Gastroesophageal sphincter (tissue), 3 donors: ENCODE data around the gene FBXW5.

Experiments used
- EP300 ChIP-seq: sonication (generic); formaldehyde crosslinking; IDR thresholded peaks from one replicate; pipeline ENCODE4 v1.6.1; 2017; ENCODE audit warnings: antibody characterized with exemption, mild to moderate bottlenecking
- POLR2A ChIP-seq, 2 donors: fragments of 450-650 bp; IDR thresholded peaks; one replicate each; pipeline ENCODE4 v1.6.1; 2017; ENCODE audit warnings: antibody characterized with exemption in 2 of 2, mild to moderate bottlenecking in 2 of 2, moderate library complexity in 1 of 2
- TF ChIP-seq, protein P1 (sequence below), 4 experiments: fragments of 200-600 bp in 2 of 4; fragments of 450-650 bp in 2 of 4; sonication (generic) in 1 of 4; IDR thresholded peaks; one replicate each; pipeline ENCODE4 v1.5.1; 2017 to 2019; ENCODE audit warnings: antibody characterized with exemption in 4 of 4, mild to moderate bottlenecking in 2 of 4, moderate library complexity in 2 of 4

DNA sequence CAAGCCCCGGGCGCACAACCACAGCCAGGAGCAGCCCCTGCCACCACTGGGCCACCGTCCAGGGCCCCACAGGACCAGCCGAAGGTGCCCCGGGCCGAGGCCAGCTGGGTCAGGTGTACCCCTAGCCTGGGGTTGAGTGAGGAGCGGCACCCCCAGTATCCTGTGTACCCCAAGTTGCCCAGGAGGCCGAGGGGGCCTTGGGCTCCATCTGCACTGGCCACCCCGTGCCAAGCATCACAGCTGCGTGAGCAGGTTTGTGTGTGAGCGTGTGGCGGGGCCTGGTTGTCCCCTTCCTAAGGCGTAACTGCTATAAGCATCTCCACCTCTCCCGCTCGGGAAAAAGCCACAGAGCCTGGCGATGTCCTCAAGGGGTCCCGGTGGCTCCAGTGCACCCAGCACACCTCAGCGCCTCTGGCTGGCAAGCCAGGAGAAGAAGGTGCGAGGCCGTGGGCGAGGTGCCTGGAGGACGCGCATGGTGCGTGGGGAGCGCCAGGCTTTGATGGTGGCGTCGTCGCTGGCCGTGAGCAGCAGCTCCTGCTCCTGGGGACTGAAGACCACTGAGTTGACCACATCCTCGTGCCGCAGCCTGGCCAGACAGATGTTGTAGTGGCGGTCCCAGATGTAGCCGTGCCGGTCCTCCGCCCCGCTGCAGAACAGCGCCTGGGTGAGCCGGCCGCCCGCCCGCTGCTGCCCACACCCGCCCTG lies 3.9 kb downstream of the FBXW5 start:
- TF ChIP-seq, protein P1, sequence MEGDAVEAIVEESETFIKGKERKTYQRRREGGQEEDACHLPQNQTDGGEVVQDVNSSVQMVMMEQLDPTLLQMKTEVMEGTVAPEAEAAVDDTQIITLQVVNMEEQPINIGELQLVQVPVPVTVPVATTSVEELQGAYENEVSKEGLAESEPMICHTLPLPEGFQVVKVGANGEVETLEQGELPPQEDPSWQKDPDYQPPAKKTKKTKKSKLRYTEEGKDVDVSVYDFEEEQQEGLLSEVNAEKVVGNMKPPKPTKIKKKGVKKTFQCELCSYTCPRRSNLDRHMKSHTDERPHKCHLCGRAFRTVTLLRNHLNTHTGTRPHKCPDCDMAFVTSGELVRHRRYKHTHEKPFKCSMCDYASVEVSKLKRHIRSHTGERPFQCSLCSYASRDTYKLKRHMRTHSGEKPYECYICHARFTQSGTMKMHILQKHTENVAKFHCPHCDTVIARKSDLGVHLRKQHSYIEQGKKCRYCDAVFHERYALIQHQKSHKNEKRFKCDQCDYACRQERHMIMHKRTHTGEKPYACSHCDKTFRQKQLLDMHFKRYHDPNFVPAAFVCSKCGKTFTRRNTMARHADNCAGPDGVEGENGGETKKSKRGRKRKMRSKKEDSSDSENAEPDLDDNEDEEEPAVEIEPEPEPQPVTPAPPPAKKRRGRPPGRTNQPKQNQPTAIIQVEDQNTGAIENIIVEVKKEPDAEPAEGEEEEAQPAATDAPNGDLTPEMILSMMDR (IDR thresholded peaks at IDR 0.05) = no peak
- TF ChIP-seq EP300 (no peak), POLR2A (IDR thresholded peaks at IDR 0.05) (no peak)
